Smooth muscle cell (in vitro differentiated cells): ENCODE results near the gene CTU2. TPM values are rescaled to one million over a fixed set of nuclear protein-coding genes. Genes with fewer than 3 reads are reported as not detected.
A peak's percentile ranks its signal among the peaks of the same experiment; 100 is the strongest.

Experiments used
- DNase-seq: peaks from one replicate; lab custom pipeline; 2025; ENCODE audit not compliant: unreplicated experiment; lab: John Stamatoyannopoulos, UW
- H2AFZ ChIP-seq: fragments of 200-600 bp; sonication (generic); 2 replicates; pipeline ENCODE4 v1.6.0; 2016; ENCODE audit warnings: antibody characterized with exemption, low read depth, mild to moderate bottlenecking
- H3F3A ChIP-seq: fragments of 200-600 bp; sonication (generic); 2 replicates; pipeline ENCODE4 v1.6.0; 2017; ENCODE audit warnings: antibody characterized with exemption, low read depth
- H3K27ac ChIP-seq: fragments of 200-600 bp; sonication (generic); 2 replicates; pipeline ENCODE4 v1.5.1; 2016; ENCODE audit warnings: low read depth, mild to moderate bottlenecking
- H3K27me3 ChIP-seq: fragments of 200-600 bp; sonication (generic); 2 replicates; pipeline ENCODE4 v1.6.1; 2016; ENCODE audit warnings: low read depth, mild to moderate bottlenecking
- H3K36me3 ChIP-seq: fragments of 200-600 bp; sonication (generic); 2 replicates; pipeline ENCODE4 v1.5.1; 2016; ENCODE audit warnings: low read depth
- H3K4me1 ChIP-seq: fragments of 200-600 bp; sonication (generic); 2 replicates; pipeline ENCODE4 v1.5.1; 2016; ENCODE audit warnings: low read depth
- H3K4me2 ChIP-seq: fragments of 200-600 bp; sonication (generic); 2 replicates; pipeline ENCODE4 v1.6.0; 2016; ENCODE audit warnings: mild to moderate bottlenecking
- H3K4me3 ChIP-seq: fragments of 200-600 bp; sonication (generic); 2 replicates; pipeline ENCODE4 v1.5.1; 2016; ENCODE audit warnings: mild to moderate bottlenecking
- H3K79me2 ChIP-seq: fragments of 200-600 bp; sonication (generic); 2 replicates; pipeline ENCODE4 v1.6.0; 2016; ENCODE audit warnings: low read depth, mild to moderate bottlenecking
- H3K9ac ChIP-seq: fragments of 200-600 bp; sonication (generic); 2 replicates; pipeline ENCODE4 v1.6.0; 2016; ENCODE audit warnings: low read depth
- H3K9me3 ChIP-seq: fragments of 200-600 bp; sonication (generic); replicated peaks from 2 replicates; pipeline ENCODE4 v1.5.1; 2016; ENCODE audit warnings: low read depth
- H4K20me1 ChIP-seq: fragments of 200-600 bp; sonication (generic); 2 replicates; pipeline ENCODE4 v1.6.0; 2016; ENCODE audit warnings: low read depth
- CTCF ChIP-seq: fragments of 200-600 bp; sonication (generic); IDR thresholded peaks from 2 replicates; pipeline ENCODE4 v1.5.1; 2017; ENCODE audit warnings: borderline replicate concordance, mild to moderate bottlenecking, antibody characterized with exemption; ENCODE audit not compliant: insufficient read depth, poor library complexity, severe bottlenecking
- WGBS: methylation state at CpG from one replicate; pipeline ENCODE4 v1.1.7; 2016; ENCODE audit warnings: low lambda C conversion rate; 5-methylcytosine and 5-hydroxymethylcytosine counted together
- polyA plus RNA-seq: library from polyadenylated mRNA; unstranded; fragments of >200 nt; fragmentation: Nextera tagmentation; extraction: Ambion mirVana; gene quantifications from 2 replicates; pipeline ENCODE4 v1.2.1, GENCODE V29; 2016
- total RNA-seq: library from RNA; depleted of rRNA; stranded (reverse); fragments of >200 nt; gene quantifications from 2 replicates; pipeline ENCODE4 v1.2.3, GENCODE V29; 2014

The CTU2 gene
- total and polyA plus RNA-seq, 2 experiments from 2014 or later: 5.8 to 21.3 TPM

- over 99% methylated on average over 21 of the region's 21 CpGs for WGBS
- H3K79me2 ChIP-seq: no peaks in the 10 kb centered on the region
- H4K20me1 ChIP-seq: peaks cover 28% of the 10 kb centered on the region
- TF ChIP-seq CTCF: no peak
- no peak for DNase-seq
- no peaks in the 10 kb centered on the region for H3F3A ChIP-seq
- H3K4me1 ChIP-seq: no peaks in the 10 kb centered on the region
- H3K4me3 ChIP-seq: no peak overlapping the region
- no peaks in the 10 kb centered on the region for H3K9me3 ChIP-seq
- no peaks in the 10 kb centered on the region for H3K36me3 ChIP-seq
- H3K9ac ChIP-seq: no peak overlapping the region
- H2AFZ ChIP-seq: no peak overlapping the region
- H3K27me3 ChIP-seq: no peaks in the 10 kb centered on the region
- H3K27ac ChIP-seq: no peak overlapping the region
- no peak overlapping the region for H3K4me2 ChIP-seq
Measured at GRCh38 chr16:88736496-88736895, 30.2 kb downstream of the CTU2 start.

- H3K4me2 ChIP-seq: no peak overlapping the region
- TF ChIP-seq CTCF: peak; percentile 98
- H4K20me1 ChIP-seq: peaks cover 28% of the 10 kb centered on the region
- H3K27ac ChIP-seq: no peak overlapping the region
- WGBS: 64% methylated on average over 42 of the region's 54 CpGs
- peak; percentile 8 for DNase-seq
- H3K4me3 ChIP-seq: no peak overlapping the region
- H2AFZ ChIP-seq: no peak overlapping the region
- no peaks in the 10 kb centered on the region for H3K27me3 ChIP-seq
- no peak overlapping the region for H3K9ac ChIP-seq
- H3K36me3 ChIP-seq: no peaks in the 10 kb centered on the region
- no peaks in the 10 kb centered on the region for H3K4me1 ChIP-seq
- no peaks in the 10 kb centered on the region for H3K9me3 ChIP-seq
- H3F3A ChIP-seq: no peaks in the 10 kb centered on the region
- no peaks in the 10 kb centered on the region for H3K79me2 ChIP-seq
Measured at GRCh38 chr16:88737298-88738150, 31.2 kb downstream of the CTU2 start.

GRCh38 chr16:88738151-88739084 is 32.1 kb downstream of the CTU2 start:
- H3F3A ChIP-seq: no peaks in the 10 kb centered on the region
- no peak overlapping the region for H2AFZ ChIP-seq
- H3K4me1 ChIP-seq: no peaks in the 10 kb centered on the region
- no peaks in the 10 kb centered on the region for H3K9me3 ChIP-seq
- H3K27ac ChIP-seq: no peak overlapping the region
- H3K4me3 ChIP-seq: no peak overlapping the region
- WGBS: 95% methylated on average over 36 of the region's 41 CpGs
- H3K27me3 ChIP-seq: no peaks in the 10 kb centered on the region
- peaks cover 37% of the 10 kb centered on the region for H4K20me1 ChIP-seq
- H3K9ac ChIP-seq: no peak overlapping the region
- no peaks in the 10 kb centered on the region for H3K79me2 ChIP-seq
- DNase-seq: no peak
- no peak overlapping the region for H3K4me2 ChIP-seq
- TF ChIP-seq CTCF: no peak
- H3K36me3 ChIP-seq: no peaks in the 10 kb centered on the region
